RPMI8226 (cell line): Measurements from ENCODE around the gene HSPA12A.

Source experiments
- DNase-seq: peaks from one replicate; pipeline ENCODE4 v3.0.0-alpha.2; 2015

The HSPA12A gene

GRCh38 chr10:116743266-116744064, 1.1 kb upstream of the HSPA12A start:
- DNase-seq = no peak

- DNase-seq = no peak
Observed at GRCh38 chr10:116741391-116742351, 695 bp downstream of the HSPA12A start.

GRCh38 chr10:116740971-116741370, 1.4 kb downstream of the HSPA12A start:
- DNase-seq = no peak

- no peak for DNase-seq
Observed at GRCh38 chr10:116738339-116738738, 4.0 kb downstream of the HSPA12A start.

- DNase-seq = no peak
Observed at GRCh38 chr10:116737627-116738327, 4.6 kb downstream of the HSPA12A start.

- no peak for DNase-seq
Observed at GRCh38 chr10:116733566-116733965, 8.8 kb downstream of the HSPA12A start.

- no peak for DNase-seq
Observed at GRCh38 chr10:116732573-116732972, 9.8 kb downstream of the HSPA12A start.

GRCh38 chr10:116730464-116731260, 11.7 kb downstream of the HSPA12A start:
- DNase-seq = no peak

- no peak for DNase-seq
Observed at GRCh38 chr10:116729243-116729642, 13.1 kb downstream of the HSPA12A start.

GRCh38 chr10:116728526-116729096, 13.8 kb downstream of the HSPA12A start:
- no peak for DNase-seq

- DNase-seq = no peak
Observed at GRCh38 chr10:116723428-116724281, 18.7 kb downstream of the HSPA12A start.

- DNase-seq = no peak
Observed at GRCh38 chr10:116722736-116723427, 19.5 kb downstream of the HSPA12A start.

GRCh38 chr10:116721547-116722392, 20.6 kb downstream of the HSPA12A start:
- DNase-seq = no peak

GRCh38 chr10:116720668-116721546, 21.5 kb downstream of the HSPA12A start:
- DNase-seq = no peak

- DNase-seq = no peak
Observed at GRCh38 chr10:116720241-116720643, 22.1 kb downstream of the HSPA12A start.

- no peak for DNase-seq
Observed at GRCh38 chr10:116719804-116720203, 22.6 kb downstream of the HSPA12A start.

- no peak for DNase-seq
Observed at GRCh38 chr10:116718058-116718457, 24.3 kb downstream of the HSPA12A start.

- DNase-seq = no peak
Observed at GRCh38 chr10:116716381-116716780, 26.0 kb downstream of the HSPA12A start.
